IMR-90 (cell line): ENCODE results near the gene WBP2. TPM values are rescaled to one million over a fixed set of nuclear protein-coding genes. Genes with fewer than 3 reads are reported as not detected.

Source experiments
- ATAC-seq: fragments of 200-7000 bp; cut with Tn5 transposase; 2 replicates; pipeline ENCODE4 v1.9.1; 2020; ENCODE audit warnings: low read depth, mild to moderate bottlenecking, moderate library complexity
- BruUV-seq: library from RNA; stranded (reverse); fragments of 400-500 nt; replicated peaks from 2 replicates; lab custom pipeline; 2021; lab: Mats Ljungman, UMichigan
- CTCF ChIA-PET: fragments of 300-600 bp; formaldehyde crosslinking; extraction: SDS; loops from one replicate; lab custom pipeline; 2021; ENCODE audit warnings: antibody characterized with exemption; lab: Yijun Ruan, JAX
- POLR2A ChIA-PET: fragments of 300-600 bp; sonication (Branson Sonifier 250); formaldehyde crosslinking; loops from one replicate; lab custom pipeline; 2022; ENCODE audit warnings: antibody characterized with exemption; ENCODE audit not compliant: unreplicated experiment; lab: Charles Lee
- DNase-seq: peaks from one replicate; pipeline ENCODE4 v3.0.0; 2013
- H2AFZ ChIP-seq: replicated peaks from 2 replicates; pipeline ENCODE3; 2013; ENCODE audit warnings: low read length, mild to moderate bottlenecking; ENCODE audit not compliant: poor library complexity
- H2AK5ac ChIP-seq: 2 replicates; pipeline ENCODE4 v1.6.1; 2013; ENCODE audit warnings: low read depth, low read length, inconsistent platforms
- H2AK9ac ChIP-seq: replicated peaks from 2 replicates; pipeline ENCODE3; 2013; ENCODE audit warnings: mild to moderate bottlenecking, low read depth, low read length, moderate library complexity; ENCODE audit not compliant: poor library complexity
- H2BK120ac ChIP-seq: 2 replicates; pipeline ENCODE4 v1.6.1; 2013; ENCODE audit warnings: low read depth, low read length, inconsistent platforms
- H2BK15ac ChIP-seq: 3 replicates; pipeline ENCODE4 v1.6.1; 2013; ENCODE audit warnings: low read depth, low read length, inconsistent platforms
- H2BK20ac ChIP-seq: 2 replicates; pipeline ENCODE4 v1.6.1; 2013; ENCODE audit warnings: low read depth, mild to moderate bottlenecking, inconsistent platforms, low read length, moderate library complexity
- H2BK5ac ChIP-seq: 2 replicates; pipeline ENCODE4 v1.6.1; 2013; ENCODE audit warnings: mild to moderate bottlenecking, low read depth, low read length, inconsistent platforms; ENCODE audit not compliant: poor library complexity, severe bottlenecking
- H3K14ac ChIP-seq: replicated peaks from 2 replicates; pipeline ENCODE4 v1.6.1; 2013; ENCODE audit warnings: low read depth, low read length, inconsistent platforms
- H3K18ac ChIP-seq: 2 replicates; pipeline ENCODE4 v1.6.1; 2013; ENCODE audit warnings: low read depth, low read length, control low read depth
- H3K23ac ChIP-seq: 2 replicates; pipeline ENCODE4 v1.6.1; 2013; ENCODE audit warnings: low read depth, low read length, inconsistent platforms
- H3K27ac ChIP-seq: 2 replicates; pipeline ENCODE4 v1.5.1; 2013; ENCODE audit warnings: mild to moderate bottlenecking, control low read depth, low read length; ENCODE audit not compliant: insufficient read depth
- H3K27me3 ChIP-seq: 2 replicates; pipeline ENCODE4 v1.6.1; 2013; ENCODE audit warnings: low read length; ENCODE audit not compliant: control insufficient read depth, insufficient read depth
- H3K36me3 ChIP-seq: 2 replicates; pipeline ENCODE4 v1.6.1; 2013; ENCODE audit warnings: low read length, mixed read lengths; ENCODE audit not compliant: control insufficient read depth, insufficient read depth
- H3K4ac ChIP-seq: 2 replicates; pipeline ENCODE4 v1.6.1; 2013; ENCODE audit warnings: low read depth, low read length, inconsistent platforms
- H3K4me1 ChIP-seq: 2 replicates; pipeline ENCODE4 v1.6.1; 2013; ENCODE audit warnings: low read length, mixed read lengths; ENCODE audit not compliant: control insufficient read depth, insufficient read depth
- H3K4me2 ChIP-seq: 2 replicates; pipeline ENCODE4 v1.6.1; 2013; ENCODE audit warnings: low read depth, mild to moderate bottlenecking, control low read depth, low read length, moderate library complexity
- H3K4me3 ChIP-seq: 2 replicates; pipeline ENCODE4 v1.5.1; 2013; ENCODE audit warnings: low read depth, mild to moderate bottlenecking, control low read depth, low read length, moderate library complexity; ENCODE audit not compliant: insufficient read depth
- H3K56ac ChIP-seq: 2 replicates; pipeline ENCODE4 v1.6.1; 2013; ENCODE audit warnings: low read length, inconsistent platforms; ENCODE audit not compliant: insufficient read depth; ENCODE audit errors: extremely low read depth
- H3K79me1 ChIP-seq, 2 experiments: 2 replicates each; pipeline ENCODE4 v1.6.1; 2013; ENCODE audit warnings: low read length in 2 of 2, inconsistent platforms in 1 of 2, low read depth in 1 of 2
- H3K9ac ChIP-seq: 2 replicates; pipeline ENCODE4 v1.6.1; 2013; ENCODE audit warnings: low read depth, low read length, control low read depth
- H3K9me1 ChIP-seq: 2 replicates; pipeline ENCODE4 v1.6.1; 2013; ENCODE audit warnings: low read length, inconsistent platforms; ENCODE audit not compliant: insufficient read depth
- H3K9me3 ChIP-seq: 2 replicates; pipeline ENCODE4 v1.6.1; 2013; ENCODE audit warnings: low read length; ENCODE audit not compliant: control insufficient read depth, insufficient read depth
- H4K20me1 ChIP-seq: 2 replicates; pipeline ENCODE4 v1.6.1; 2013; ENCODE audit warnings: low read length, inconsistent platforms; ENCODE audit not compliant: insufficient read depth
- H4K5ac ChIP-seq: 2 replicates; pipeline ENCODE4 v1.6.1; 2013; ENCODE audit warnings: mild to moderate bottlenecking, low read depth, low read length, control low read depth
- H4K8ac ChIP-seq, 2 experiments: 2 replicates each; pipeline ENCODE4 v1.6.1; 2013; ENCODE audit warnings: low read depth in 2 of 2, low read length in 2 of 2, control low read depth in 1 of 2, inconsistent platforms in 1 of 2
- H4K91ac ChIP-seq: 2 replicates; pipeline ENCODE4 v1.6.1; 2013; ENCODE audit warnings: low read depth, low read length, inconsistent platforms; ENCODE audit not compliant: insufficient read depth
- BHLHE40 ChIP-seq: fragments of 150-350 bp; IDR thresholded peaks from 2 replicates; pipeline ENCODE4 v1.6.1; 2016; ENCODE audit warnings: mild to moderate bottlenecking, low read depth, low read length
- CEBPB ChIP-seq: IDR thresholded peaks from 2 replicates; pipeline ENCODE4 v1.6.1; 2012; ENCODE audit warnings: low read depth, low read length, improper control_type of control experiment
- CHD1 ChIP-seq: IDR thresholded peaks from 2 replicates; pipeline ENCODE4 v1.6.1; 2012; ENCODE audit warnings: low read depth, low read length, improper control_type of control experiment
- CTCF ChIP-seq: conservative IDR thresholded peaks from 2 replicates; pipeline ENCODE4 v1.5.1; 2012; ENCODE audit warnings: mild to moderate bottlenecking, low read depth, low read length, improper control_type of control experiment
- ELK1 ChIP-seq: fragments of 150-350 bp; IDR thresholded peaks from 2 replicates; pipeline ENCODE4 v1.6.1; 2016; ENCODE audit warnings: low read depth, mild to moderate bottlenecking, low read length, moderate library complexity, borderline replicate concordance
- FOS ChIP-seq: fragments of 150-350 bp; IDR thresholded peaks from 2 replicates; pipeline ENCODE4 v1.6.1; 2016; ENCODE audit warnings: low read depth, low read length
- MAFK ChIP-seq: IDR thresholded peaks from 2 replicates; pipeline ENCODE4 v1.6.1; 2012; ENCODE audit warnings: low read depth, low read length, improper control_type of control experiment
- MAZ ChIP-seq: IDR thresholded peaks from 2 replicates; pipeline ENCODE4 v1.6.1; 2012; ENCODE audit warnings: low read depth, mild to moderate bottlenecking, low read length, improper control_type of control experiment, moderate library complexity, borderline replicate concordance
- MXI1 ChIP-seq: IDR thresholded peaks from 2 replicates; pipeline ENCODE4 v1.6.1; 2012; ENCODE audit warnings: low read depth, mild to moderate bottlenecking, low read length, moderate library complexity, borderline replicate concordance
- NFE2L2 ChIP-seq: fragments of 150-350 bp; IDR thresholded peaks from 2 replicates; pipeline ENCODE4 v1.6.1; 2016; ENCODE audit warnings: low read depth, mild to moderate bottlenecking, low read length
- POLR2A ChIP-seq: IDR thresholded peaks from 2 replicates; pipeline ENCODE4 v1.6.1; 2012; ENCODE audit warnings: mild to moderate bottlenecking, low read depth, low read length
- RAD21 ChIP-seq: IDR thresholded peaks from 2 replicates; pipeline ENCODE4 v1.6.1; 2012; ENCODE audit warnings: low read length, improper control_type of control experiment
- RCOR1 ChIP-seq: IDR thresholded peaks from 2 replicates; pipeline ENCODE4 v1.6.1; 2012; ENCODE audit warnings: mild to moderate bottlenecking, low read length, improper control_type of control experiment; ENCODE audit not compliant: insufficient replicate concordance
- RFX5 ChIP-seq: IDR thresholded peaks from 2 replicates; pipeline ENCODE4 v1.8.0; 2012; ENCODE audit warnings: low read depth, mild to moderate bottlenecking, low read length, moderate library complexity
- SMC3 ChIP-seq: fragments of 150-350 bp; IDR thresholded peaks from 2 replicates; pipeline ENCODE4 v1.6.1; 2016; ENCODE audit warnings: low read depth, mild to moderate bottlenecking, antibody characterized with exemption, low read length, moderate library complexity
- USF2 ChIP-seq: fragments of 150-350 bp; IDR thresholded peaks from 2 replicates; pipeline ENCODE4 v1.6.1; 2017; ENCODE audit warnings: mild to moderate bottlenecking, antibody characterized with exemption, low read length, low read depth
- WGBS, 2 experiments: methylation state at CpG; one replicate each; pipeline versions ENCODE4 v1.1.5 to v1.1.7; 2013; ENCODE audit warnings: missing lambda C conversion rate in 2 of 2; ENCODE audit not compliant: insufficient read length in 1 of 2; ENCODE audit errors: extremely low coverage in 2 of 2; 5-methylcytosine and 5-hydroxymethylcytosine counted together
- dilution Hi-C: fragments of 300-500 bp; cut with HindIII; formaldehyde crosslinking; loops from one replicate; pipeline ENCODE4 v1.14.3; 2018; ENCODE audit warnings: low sequenced_read_pairs; ENCODE audit not compliant: unreplicated experiment
- in situ Hi-C: fragments of 300-500 bp; cut with MboI; formaldehyde crosslinking; loops from 3 replicates; pipeline ENCODE4 v1.14.3; 2019; ENCODE audit warnings: low sequenced_read_pairs, inconsistent platforms, mixed read lengths
- intact Hi-C: fragments of 100-400 bp; cut with micrococcal nuclease; formaldehyde crosslinking; loops from 2 replicates; pipeline ENCODE4 v1.10.0; 2022
- polyA plus RNA-seq, 3 experiments: library from polyadenylated mRNA; depleted of rRNA; stranded (reverse); fragments of >200 nt; gene quantifications; 2 replicates each; pipeline ENCODE4 v1.2.3, GENCODE V29; 2012; ENCODE audit warnings: low replicate concordance in 1 of 3
- total RNA-seq: library from RNA; depleted of rRNA; stranded (reverse); fragments of >200 nt; gene quantifications from 2 replicates; pipeline ENCODE4 v1.2.3, GENCODE V29; 2012

The WBP2 gene
- total and polyA plus RNA-seq, 2 of the 4 experiments (the other 2 are of a cell fraction): 9.0 to 35.5 TPM

- Histone ChIP-seq H2BK20ac (no peak overlapping the region), H2BK120ac (no peak overlapping the region), H3K23ac (no peak overlapping the region), H3K9me3 (no peaks in the 10 kb centered on the region), H3K36me3 (no peaks in the 10 kb centered on the region), H4K20me1 (no peaks in the 10 kb centered on the region), H4K5ac (no peak overlapping the region), H3K27me3 (no peaks in the 10 kb centered on the region; the same call in 1 of the 2 replicates), H2AK9ac (no peak overlapping the region), H2BK5ac (no peak overlapping the region), H3K14ac (no peak overlapping the region), H4K91ac (no peak overlapping the region), H2AFZ (no peak overlapping the region), H2BK15ac (no peak overlapping the region), H3K4ac (no peak overlapping the region), H3K56ac (no peak overlapping the region), H4K8ac (no peak overlapping the region), H3K27ac (no peak overlapping the region), H2AK5ac (no peak overlapping the region), H3K79me1 (no peaks in the 10 kb centered on the region), H3K9me1 (peaks cover 3% of the 10 kb centered on the region; the same call in 1 of the 2 replicates), H3K9ac (no peak overlapping the region), H3K4me1 (peaks cover 3% of the 10 kb centered on the region), H3K4me3 (no peak overlapping the region), H3K18ac (no peak overlapping the region), H3K4me2 (no peak overlapping the region)
- CTCF ChIA-PET: no interaction called here
- ATAC-seq: no peak
- BruUV-seq: no TSS peak
- no peak for DNase-seq
- intact Hi-C loops: no loop called here
- dilution Hi-C loops: no loop called here
- WGBS, 2 experiments: 83% methylated on average over 4 of the region's 9 CpGs; no CpG with 5 or more reads in 1 of the 2 experiments
- POLR2A ChIA-PET: interaction anchor here (1.6 kb wide), 1 partner anchor 57 kb away, joined by 5 read pairs; a partner anchor contains a TSS
- TF ChIP-seq SMC3 (no peak), MAFK (no peak), RFX5 (no peak), RAD21 (no peak), POLR2A (no peak), CTCF (no peak), ELK1 (no peak), RCOR1 (no peak), CHD1 (no peak), USF2 (no peak), MXI1 (no peak), FOS (no peak), MAZ (no peak), NFE2L2 (no peak), CEBPB (no peak), BHLHE40 (no peak)
- in situ Hi-C loops: no loop called here
Observed at GRCh38 chr17:75836605-75837004, 18.5 kb downstream of the WBP2 start.
